GM23338 (cell line): ENCODE measurements around the gene PCSK6. TPM values are rescaled to one million over a fixed set of nuclear protein-coding genes. Genes with fewer than 3 reads are reported as not detected.

ENCODE experiments used
- ATAC-seq: fragments of 200-7000 bp; cut with Tn5 transposase; 3 replicates; pipeline ENCODE4 v1.9.1; 2020
- DNase-seq: peaks from one replicate; pipeline ENCODE4 v3.0.0-alpha.2; 2015; ENCODE audit warnings: low spot score
- H2AFZ ChIP-seq: fragments of 200-600 bp; sonication (generic); 2 replicates; pipeline ENCODE4 v1.8.0; 2016; ENCODE audit warnings: antibody characterized with exemption, mild to moderate bottlenecking, moderate library complexity
- H3F3A ChIP-seq: fragments of 200-600 bp; sonication (generic); replicated peaks from 2 replicates; pipeline ENCODE4 v1.8.0; 2017; ENCODE audit warnings: antibody characterized with exemption, mixed run types, low read depth
- H3K27ac ChIP-seq: fragments of 200-600 bp; sonication (generic); 2 replicates; pipeline ENCODE4 v1.6.1; 2016; ENCODE audit warnings: low read depth
- H3K27me3 ChIP-seq: fragments of 200-600 bp; sonication (generic); 2 replicates; pipeline ENCODE4 v1.8.0; 2016; ENCODE audit warnings: mild to moderate bottlenecking, mixed run types, moderate library complexity; ENCODE audit not compliant: insufficient read depth
- H3K36me3 ChIP-seq: fragments of 200-600 bp; sonication (generic); 2 replicates; pipeline ENCODE4 v1.8.0; 2016; ENCODE audit warnings: mild to moderate bottlenecking; ENCODE audit not compliant: insufficient read depth
- H3K4me1 ChIP-seq: fragments of 200-600 bp; sonication (generic); 2 replicates; pipeline ENCODE4 v1.8.0; 2016; ENCODE audit warnings: mild to moderate bottlenecking, moderate library complexity; ENCODE audit not compliant: insufficient read depth
- H3K4me2 ChIP-seq: fragments of 200-600 bp; sonication (generic); 2 replicates; pipeline ENCODE4 v1.7.1; 2017; ENCODE audit warnings: mixed run types
- H3K4me3 ChIP-seq: fragments of 200-600 bp; sonication (generic); 2 replicates; pipeline ENCODE4 v1.6.1; 2016; ENCODE audit warnings: mixed run types
- H3K79me2 ChIP-seq: fragments of 200-600 bp; sonication (generic); replicated peaks from 2 replicates; pipeline ENCODE4 v1.8.0; 2017; ENCODE audit warnings: mild to moderate bottlenecking; ENCODE audit not compliant: insufficient read depth
- H3K9me2 ChIP-seq: fragments of 200-600 bp; sonication (generic); 2 replicates; pipeline ENCODE4 v1.8.0; 2017; ENCODE audit not compliant: insufficient read depth
- H4K20me1 ChIP-seq: fragments of 200-600 bp; sonication (generic); replicated peaks from 2 replicates; pipeline ENCODE4 v1.8.0; 2017; ENCODE audit warnings: mild to moderate bottlenecking; ENCODE audit not compliant: insufficient read depth
- H3K27ac Mint-ChIP-seq: 2 replicates; pipeline ENCODE4 v1.8.0; 2020; ENCODE audit warnings: inconsistent platforms, mild to moderate bottlenecking, moderate library complexity, mixed read lengths
- H3K27me3 Mint-ChIP-seq: 3 replicates; pipeline ENCODE4 v1.8.0; 2022; ENCODE audit warnings: low read depth, mild to moderate bottlenecking, moderate library complexity, mixed read lengths, inconsistent platforms; ENCODE audit not compliant: insufficient read depth, poor library complexity
- H3K36me3 Mint-ChIP-seq: 3 replicates; pipeline ENCODE4 v1.8.0; 2021; ENCODE audit warnings: low read depth, mild to moderate bottlenecking, inconsistent platforms, moderate library complexity, mixed read lengths
- H3K4me1 Mint-ChIP-seq: 3 replicates; pipeline ENCODE4 v1.8.0; 2020; ENCODE audit warnings: mild to moderate bottlenecking, inconsistent platforms, mixed read lengths
- H3K4me3 Mint-ChIP-seq: 3 replicates; pipeline ENCODE4 v1.8.0; 2021; ENCODE audit warnings: moderate library complexity, mild to moderate bottlenecking, inconsistent platforms, mixed read lengths
- H3K9me3 Mint-ChIP-seq: 3 replicates; pipeline ENCODE4 v1.8.0; 2020; ENCODE audit warnings: moderate library complexity, mild to moderate bottlenecking, inconsistent platforms, mixed read lengths
- CREB1 ChIP-seq: fragments of 250-450 bp; sonication (Bioruptor Pico); IDR thresholded peaks from 2 replicates; pipeline ENCODE4 v1.5.0; 2020; ENCODE audit warnings: low read depth, mild to moderate bottlenecking, moderate library complexity
- EZH2 ChIP-seq: fragments of 200-600 bp; sonication (generic); IDR thresholded peaks from one replicate; pipeline ENCODE4 v1.8.0; 2017; ENCODE audit warnings: antibody characterized with exemption, mild to moderate bottlenecking, low read depth; ENCODE audit not compliant: unreplicated experiment
- EZH2phosphoT487 ChIP-seq: fragments of 200-600 bp; sonication (generic); IDR thresholded peaks from one replicate; pipeline ENCODE4 v1.8.1; 2018; ENCODE audit warnings: antibody characterized with exemption; ENCODE audit not compliant: unreplicated experiment
- JUNB ChIP-seq: IDR thresholded peaks from one replicate; pipeline ENCODE4 v1.6.1; 2016; ENCODE audit warnings: antibody characterized with exemption; ENCODE audit not compliant: unreplicated experiment
- NANOG ChIP-seq: IDR thresholded peaks from 2 replicates; pipeline ENCODE4 v1.6.1; 2016; ENCODE audit warnings: antibody characterized with exemption, borderline replicate concordance
- POLR2AphosphoS5 ChIP-seq: IDR thresholded peaks from 2 replicates; pipeline ENCODE4 v1.6.1; 2016; ENCODE audit warnings: antibody characterized with exemption, low read depth
- STAT1 ChIP-seq: IDR thresholded peaks from one replicate; pipeline ENCODE4 v1.6.1; 2016; ENCODE audit warnings: antibody characterized with exemption; ENCODE audit not compliant: unreplicated experiment
- ZNF114 ChIP-seq: fragments of 250-450 bp; sonication (Bioruptor Pico); IDR thresholded peaks from 2 replicates; pipeline ENCODE4 v1.5.0; 2020; ENCODE audit warnings: mild to moderate bottlenecking, moderate library complexity
- ZNF331 ChIP-seq: fragments of 250-450 bp; sonication (Bioruptor Pico); IDR thresholded peaks from 2 replicates; pipeline ENCODE4 v1.5.0; 2020; ENCODE audit warnings: low read depth, mild to moderate bottlenecking, moderate library complexity
- polyA plus RNA-seq: library from polyadenylated mRNA; unstranded; fragments of >200 nt; fragmentation: Nextera tagmentation; extraction: Ambion mirVana; gene quantifications from 2 replicates; pipeline ENCODE4 v1.2.1, GENCODE V29; 2016
- total RNA-seq: library from RNA; depleted of rRNA; stranded (reverse); fragments of >200 nt; shearing (Covaris generic); gene quantifications from 2 replicates; pipeline ENCODE4 v1.2.3, GENCODE V29; 2014
- TF ChIP-seq, protein P1 (sequence below): IDR thresholded peaks from one replicate; pipeline ENCODE4 v1.6.1; 2018; ENCODE audit warnings: antibody characterized with exemption; ENCODE audit not compliant: unreplicated experiment
- TF ChIP-seq, protein P2 (sequence below): IDR thresholded peaks from 2 replicates; pipeline ENCODE4 v1.6.1; 2016; ENCODE audit warnings: antibody characterized with exemption
- TF ChIP-seq, protein P3 (sequence below): fragments of 250-450 bp; sonication (Bioruptor Pico); IDR thresholded peaks from 2 replicates; pipeline ENCODE4 v1.5.0; 2020; ENCODE audit warnings: mild to moderate bottlenecking, moderate library complexity

Gene PCSK6
- total and polyA plus RNA-seq, 2 experiments from 2014 or later = 1.7 to 6.7 TPM

DNA sequence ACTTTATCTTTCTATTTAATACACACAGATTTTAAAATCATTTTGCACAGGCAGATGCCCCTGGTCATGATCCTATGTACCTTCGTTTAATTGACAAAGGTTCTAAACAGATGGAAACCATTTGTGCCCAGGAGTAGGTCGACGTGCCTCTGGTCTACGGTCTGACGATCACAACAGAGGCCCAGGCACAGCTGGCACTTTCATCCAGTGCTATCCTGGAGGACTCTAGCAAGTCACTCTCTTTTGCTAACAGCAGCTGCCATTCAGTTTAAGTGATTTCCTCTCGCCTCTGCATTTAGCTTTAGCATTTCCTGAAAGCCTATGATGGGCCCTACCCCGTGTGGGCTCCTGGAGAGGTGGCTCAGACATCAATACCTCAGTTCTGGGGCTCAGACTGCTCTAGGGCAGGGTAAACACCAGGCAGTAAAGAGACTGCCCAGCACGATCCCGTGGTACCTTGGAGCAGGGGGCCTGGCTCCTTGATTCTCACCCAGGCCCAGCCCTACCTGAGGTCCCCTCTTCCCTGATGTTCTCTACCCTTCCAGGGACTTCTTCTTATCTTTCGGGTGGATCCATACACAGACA, 111.2 kb downstream of the PCSK6 start:
- ATAC-seq = no peak; the same call in 2 of the 3 replicates
- no peaks in the 10 kb centered on the region for H3K9me2 ChIP-seq
- no peak for DNase-seq
- TF ChIP-seq NANOG (no peak), STAT1 (no peak), ZNF331 (CRISPR knock-in tag) (no peak), CREB1 (CRISPR knock-in tag) (no peak), JUNB (no peak), EZH2phosphoT487 (no peak), EZH2 (no peak), ZNF114 (CRISPR knock-in tag) (no peak), POLR2AphosphoS5 (no peak)
- TF ChIP-seq, protein P1, sequence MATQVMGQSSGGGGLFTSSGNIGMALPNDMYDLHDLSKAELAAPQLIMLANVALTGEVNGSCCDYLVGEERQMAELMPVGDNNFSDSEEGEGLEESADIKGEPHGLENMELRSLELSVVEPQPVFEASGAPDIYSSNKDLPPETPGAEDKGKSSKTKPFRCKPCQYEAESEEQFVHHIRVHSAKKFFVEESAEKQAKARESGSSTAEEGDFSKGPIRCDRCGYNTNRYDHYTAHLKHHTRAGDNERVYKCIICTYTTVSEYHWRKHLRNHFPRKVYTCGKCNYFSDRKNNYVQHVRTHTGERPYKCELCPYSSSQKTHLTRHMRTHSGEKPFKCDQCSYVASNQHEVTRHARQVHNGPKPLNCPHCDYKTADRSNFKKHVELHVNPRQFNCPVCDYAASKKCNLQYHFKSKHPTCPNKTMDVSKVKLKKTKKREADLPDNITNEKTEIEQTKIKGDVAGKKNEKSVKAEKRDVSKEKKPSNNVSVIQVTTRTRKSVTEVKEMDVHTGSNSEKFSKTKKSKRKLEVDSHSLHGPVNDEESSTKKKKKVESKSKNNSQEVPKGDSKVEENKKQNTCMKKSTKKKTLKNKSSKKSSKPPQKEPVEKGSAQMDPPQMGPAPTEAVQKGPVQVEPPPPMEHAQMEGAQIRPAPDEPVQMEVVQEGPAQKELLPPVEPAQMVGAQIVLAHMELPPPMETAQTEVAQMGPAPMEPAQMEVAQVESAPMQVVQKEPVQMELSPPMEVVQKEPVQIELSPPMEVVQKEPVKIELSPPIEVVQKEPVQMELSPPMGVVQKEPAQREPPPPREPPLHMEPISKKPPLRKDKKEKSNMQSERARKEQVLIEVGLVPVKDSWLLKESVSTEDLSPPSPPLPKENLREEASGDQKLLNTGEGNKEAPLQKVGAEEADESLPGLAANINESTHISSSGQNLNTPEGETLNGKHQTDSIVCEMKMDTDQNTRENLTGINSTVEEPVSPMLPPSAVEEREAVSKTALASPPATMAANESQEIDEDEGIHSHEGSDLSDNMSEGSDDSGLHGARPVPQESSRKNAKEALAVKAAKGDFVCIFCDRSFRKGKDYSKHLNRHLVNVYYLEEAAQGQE = no peak
- TF ChIP-seq, protein P2, sequence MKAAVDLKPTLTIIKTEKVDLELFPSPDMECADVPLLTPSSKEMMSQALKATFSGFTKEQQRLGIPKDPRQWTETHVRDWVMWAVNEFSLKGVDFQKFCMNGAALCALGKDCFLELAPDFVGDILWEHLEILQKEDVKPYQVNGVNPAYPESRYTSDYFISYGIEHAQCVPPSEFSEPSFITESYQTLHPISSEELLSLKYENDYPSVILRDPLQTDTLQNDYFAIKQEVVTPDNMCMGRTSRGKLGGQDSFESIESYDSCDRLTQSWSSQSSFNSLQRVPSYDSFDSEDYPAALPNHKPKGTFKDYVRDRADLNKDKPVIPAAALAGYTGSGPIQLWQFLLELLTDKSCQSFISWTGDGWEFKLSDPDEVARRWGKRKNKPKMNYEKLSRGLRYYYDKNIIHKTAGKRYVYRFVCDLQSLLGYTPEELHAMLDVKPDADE = no peak
- TF ChIP-seq, protein P3, sequence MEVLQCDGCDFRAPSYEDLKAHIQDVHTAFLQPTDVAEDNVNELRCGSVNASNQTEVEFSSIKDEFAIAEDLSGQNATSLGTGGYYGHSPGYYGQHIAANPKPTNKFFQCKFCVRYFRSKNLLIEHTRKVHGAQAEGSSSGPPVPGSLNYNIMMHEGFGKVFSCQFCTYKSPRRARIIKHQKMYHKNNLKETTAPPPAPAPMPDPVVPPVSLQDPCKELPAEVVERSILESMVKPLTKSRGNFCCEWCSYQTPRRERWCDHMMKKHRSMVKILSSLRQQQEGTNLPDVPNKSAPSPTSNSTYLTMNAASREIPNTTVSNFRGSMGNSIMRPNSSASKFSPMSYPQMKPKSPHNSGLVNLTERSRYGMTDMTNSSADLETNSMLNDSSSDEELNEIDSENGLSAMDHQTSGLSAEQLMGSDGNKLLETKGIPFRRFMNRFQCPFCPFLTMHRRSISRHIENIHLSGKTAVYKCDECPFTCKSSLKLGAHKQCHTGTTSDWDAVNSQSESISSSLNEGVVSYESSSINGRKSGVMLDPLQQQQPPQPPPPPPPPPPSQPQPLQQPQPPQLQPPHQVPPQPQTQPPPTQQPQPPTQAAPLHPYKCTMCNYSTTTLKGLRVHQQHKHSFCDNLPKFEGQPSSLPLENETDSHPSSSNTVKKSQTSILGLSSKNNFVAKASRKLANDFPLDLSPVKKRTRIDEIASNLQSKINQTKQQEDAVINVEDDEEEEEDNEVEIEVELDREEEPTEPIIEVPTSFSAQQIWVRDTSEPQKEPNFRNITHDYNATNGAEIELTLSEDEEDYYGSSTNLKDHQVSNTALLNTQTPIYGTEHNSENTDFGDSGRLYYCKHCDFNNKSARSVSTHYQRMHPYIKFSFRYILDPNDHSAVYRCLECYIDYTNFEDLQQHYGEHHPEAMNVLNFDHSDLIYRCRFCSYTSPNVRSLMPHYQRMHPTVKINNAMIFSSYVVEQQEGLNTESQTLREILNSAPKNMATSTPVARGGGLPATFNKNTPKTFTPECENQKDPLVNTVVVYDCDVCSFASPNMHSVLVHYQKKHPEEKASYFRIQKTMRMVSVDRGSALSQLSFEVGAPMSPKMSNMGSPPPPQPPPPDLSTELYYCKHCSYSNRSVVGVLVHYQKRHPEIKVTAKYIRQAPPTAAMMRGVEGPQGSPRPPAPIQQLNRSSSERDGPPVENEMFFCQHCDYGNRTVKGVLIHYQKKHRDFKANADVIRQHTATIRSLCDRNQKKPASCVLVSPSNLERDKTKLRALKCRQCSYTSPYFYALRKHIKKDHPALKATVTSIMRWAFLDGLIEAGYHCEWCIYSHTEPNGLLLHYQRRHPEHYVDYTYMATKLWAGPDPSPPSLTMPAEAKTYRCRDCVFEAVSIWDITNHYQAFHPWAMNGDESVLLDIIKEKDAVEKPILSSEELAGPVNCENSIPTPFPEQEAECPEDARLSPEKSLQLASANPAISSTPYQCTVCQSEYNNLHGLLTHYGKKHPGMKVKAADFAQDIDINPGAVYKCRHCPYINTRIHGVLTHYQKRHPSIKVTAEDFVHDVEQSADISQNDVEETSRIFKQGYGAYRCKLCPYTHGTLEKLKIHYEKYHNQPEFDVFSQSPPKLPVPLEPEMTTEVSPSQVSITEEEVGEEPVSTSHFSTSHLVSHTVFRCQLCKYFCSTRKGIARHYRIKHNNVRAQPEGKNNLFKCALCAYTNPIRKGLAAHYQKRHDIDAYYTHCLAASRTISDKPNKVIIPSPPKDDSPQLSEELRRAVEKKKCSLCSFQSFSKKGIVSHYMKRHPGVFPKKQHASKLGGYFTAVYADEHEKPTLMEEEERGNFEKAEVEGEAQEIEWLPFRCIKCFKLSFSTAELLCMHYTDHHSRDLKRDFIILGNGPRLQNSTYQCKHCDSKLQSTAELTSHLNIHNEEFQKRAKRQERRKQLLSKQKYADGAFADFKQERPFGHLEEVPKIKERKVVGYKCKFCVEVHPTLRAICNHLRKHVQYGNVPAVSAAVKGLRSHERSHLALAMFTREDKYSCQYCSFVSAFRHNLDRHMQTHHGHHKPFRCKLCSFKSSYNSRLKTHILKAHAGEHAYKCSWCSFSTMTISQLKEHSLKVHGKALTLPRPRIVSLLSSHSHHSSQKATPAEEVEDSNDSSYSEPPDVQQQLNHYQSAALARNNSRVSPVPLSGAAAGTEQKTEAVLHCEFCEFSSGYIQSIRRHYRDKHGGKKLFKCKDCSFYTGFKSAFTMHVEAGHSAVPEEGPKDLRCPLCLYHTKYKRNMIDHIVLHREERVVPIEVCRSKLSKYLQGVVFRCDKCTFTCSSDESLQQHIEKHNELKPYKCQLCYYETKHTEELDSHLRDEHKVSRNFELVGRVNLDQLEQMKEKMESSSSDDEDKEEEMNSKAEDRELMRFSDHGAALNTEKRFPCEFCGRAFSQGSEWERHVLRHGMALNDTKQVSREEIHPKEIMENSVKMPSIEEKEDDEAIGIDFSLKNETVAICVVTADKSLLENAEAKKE (CRISPR knock-in tag) = no peak
- H3K27ac ChIP-seq = no peak overlapping the region
- H3K4me3 ChIP-seq = no peak overlapping the region
- H3K4me1 ChIP-seq = peaks cover 2% of the 10 kb centered on the region
- no peaks in the 10 kb centered on the region for H3K36me3 Mint-ChIP-seq
- H3K4me2 ChIP-seq = no peak overlapping the region
- no peaks in the 10 kb centered on the region for H3F3A ChIP-seq
- no peaks in the 10 kb centered on the region for H3K79me2 ChIP-seq
- H3K27me3 ChIP-seq = no peaks in the 10 kb centered on the region
- no peaks in the 10 kb centered on the region for H4K20me1 ChIP-seq
- H3K27ac Mint-ChIP-seq = no peak overlapping the region
- H3K27me3 Mint-ChIP-seq = peaks cover 8% of the 10 kb centered on the region
- peaks cover 10% of the 10 kb centered on the region; the same call in 2 of the 3 replicates for H3K4me1 Mint-ChIP-seq
- H3K36me3 ChIP-seq = no peaks in the 10 kb centered on the region
- no peak overlapping the region for H3K4me3 Mint-ChIP-seq
- H2AFZ ChIP-seq = no peak overlapping the region
- H3K9me3 Mint-ChIP-seq = no peaks in the 10 kb centered on the region
